ENCODE results near the gene C10orf143.

C10orf143 gene

DNA sequence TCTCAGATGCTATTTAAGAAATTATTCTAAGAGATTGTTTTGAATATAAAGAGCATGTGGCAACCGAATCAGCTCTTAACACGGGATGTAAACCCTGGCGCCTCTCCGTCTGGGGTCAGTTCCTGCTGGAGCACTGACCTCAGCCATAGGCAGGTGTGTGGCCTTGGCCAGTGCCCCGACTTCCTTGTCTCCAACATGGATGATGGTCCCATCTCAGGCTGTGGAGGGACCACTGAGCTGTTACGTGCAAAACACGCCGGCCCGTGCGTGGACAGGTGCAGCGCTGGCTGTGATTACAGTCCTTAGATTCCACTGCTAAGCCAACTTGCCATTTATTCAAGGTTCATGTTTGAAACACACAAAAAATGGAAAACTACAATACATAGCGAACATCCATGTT lies 59.9 kb downstream of the C10orf143 start:
- no peak for DNase-seq

DNA sequence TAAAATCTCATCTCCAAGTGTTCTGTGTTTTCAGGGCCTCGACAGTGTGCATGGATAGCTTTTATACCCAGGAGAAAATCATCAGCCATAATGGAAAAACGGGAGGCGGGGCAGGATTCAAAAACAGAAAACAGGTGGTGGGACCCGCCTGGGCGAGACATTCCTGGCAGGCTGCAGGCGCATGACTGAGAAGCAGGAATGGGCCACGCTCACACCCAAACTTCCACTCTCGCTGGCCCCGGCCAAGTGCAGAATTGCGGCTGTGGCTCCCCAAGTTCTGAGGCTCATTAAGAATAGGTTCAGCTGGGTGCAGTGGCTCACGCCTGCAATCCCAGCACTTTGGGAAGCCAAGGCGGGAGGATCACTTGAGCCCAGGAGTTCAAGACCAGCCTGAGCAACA lies 60.6 kb downstream of the C10orf143 start:
- no peak for DNase-seq

DNA sequence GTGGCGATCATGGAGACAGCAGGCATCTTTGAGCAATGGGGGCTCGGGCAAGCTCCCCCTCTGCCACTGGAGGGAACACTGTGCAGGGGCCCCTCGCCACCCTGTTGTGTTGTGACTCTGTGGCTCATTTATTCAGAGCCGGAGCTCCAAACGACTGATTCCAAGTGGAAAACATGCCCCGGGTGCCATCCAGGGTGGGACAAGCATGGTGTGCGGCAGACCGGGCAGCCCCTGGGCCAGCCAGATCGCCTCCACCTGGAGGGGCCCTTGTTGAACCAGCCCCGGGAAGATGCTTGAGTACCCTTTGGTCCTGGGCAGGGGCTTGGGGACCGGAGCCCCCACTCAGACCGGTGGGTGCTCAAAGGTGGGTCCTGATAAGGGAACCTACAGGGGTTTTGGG lies 61.4 kb downstream of the C10orf143 start:
- DNase-seq, result no peak

DNA sequence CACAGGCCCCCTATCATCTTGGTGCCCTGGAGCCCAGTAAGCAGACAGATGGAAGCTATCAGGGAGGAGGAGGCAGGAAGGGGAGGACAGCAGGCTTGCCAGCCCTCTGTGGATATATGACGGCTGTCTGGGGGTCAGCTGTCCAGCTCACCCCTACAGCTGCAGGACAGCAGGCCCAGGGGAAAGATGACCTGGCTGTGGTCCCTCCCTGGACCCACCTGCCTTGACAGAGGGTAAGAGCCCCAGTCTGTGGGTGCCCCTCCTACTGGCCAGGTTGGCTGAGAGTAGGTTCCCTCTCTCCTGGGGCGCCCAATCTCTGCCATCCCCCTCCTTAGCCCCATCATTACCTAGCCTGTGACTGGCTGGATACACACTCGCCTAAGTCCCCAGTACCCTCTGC lies 62.5 kb downstream of the C10orf143 start:
- no peak for DNase-seq

DNA sequence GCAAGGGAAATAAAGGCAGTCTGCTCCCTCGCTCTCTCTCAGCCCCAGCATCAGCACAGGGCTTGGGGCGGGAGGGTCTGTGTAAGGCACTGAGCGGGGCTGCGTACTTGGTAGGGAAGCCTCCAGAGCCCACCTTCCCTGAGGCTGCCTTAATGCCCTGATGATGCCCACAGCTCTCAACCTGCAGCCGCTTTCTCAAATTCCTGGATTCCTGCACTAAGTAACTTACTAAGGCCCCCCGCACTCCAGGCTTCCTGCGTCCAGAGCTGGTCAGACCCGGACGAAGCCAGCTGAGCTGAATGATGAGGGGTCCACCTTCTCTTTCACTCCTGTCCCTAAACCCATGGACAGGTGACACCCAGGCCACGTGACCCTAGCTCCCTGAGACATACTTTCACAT lies 63.3 kb downstream of the C10orf143 start:
- no peak for DNase-seq

DNA sequence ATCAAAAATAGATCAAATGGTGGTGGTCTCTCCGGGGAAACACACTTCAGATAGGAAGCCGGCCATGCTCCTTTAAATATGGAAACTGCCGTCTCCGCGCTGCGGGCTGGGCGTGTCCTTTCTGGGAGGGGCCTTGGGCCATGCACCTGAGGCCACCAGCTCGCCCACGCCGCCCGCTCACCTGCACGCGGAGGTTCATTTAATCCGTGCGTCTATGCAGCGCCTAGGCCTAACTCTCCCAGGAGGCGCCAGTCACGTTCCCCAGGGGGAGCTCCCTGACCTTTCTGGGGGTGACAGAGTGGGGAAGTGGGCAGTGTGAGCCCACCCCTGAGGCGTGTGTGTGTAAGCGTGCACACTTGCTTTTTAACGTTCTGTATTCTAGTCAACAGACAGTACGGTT lies 64.0 kb downstream of the C10orf143 start:
- DNase-seq, result no peak

DNA sequence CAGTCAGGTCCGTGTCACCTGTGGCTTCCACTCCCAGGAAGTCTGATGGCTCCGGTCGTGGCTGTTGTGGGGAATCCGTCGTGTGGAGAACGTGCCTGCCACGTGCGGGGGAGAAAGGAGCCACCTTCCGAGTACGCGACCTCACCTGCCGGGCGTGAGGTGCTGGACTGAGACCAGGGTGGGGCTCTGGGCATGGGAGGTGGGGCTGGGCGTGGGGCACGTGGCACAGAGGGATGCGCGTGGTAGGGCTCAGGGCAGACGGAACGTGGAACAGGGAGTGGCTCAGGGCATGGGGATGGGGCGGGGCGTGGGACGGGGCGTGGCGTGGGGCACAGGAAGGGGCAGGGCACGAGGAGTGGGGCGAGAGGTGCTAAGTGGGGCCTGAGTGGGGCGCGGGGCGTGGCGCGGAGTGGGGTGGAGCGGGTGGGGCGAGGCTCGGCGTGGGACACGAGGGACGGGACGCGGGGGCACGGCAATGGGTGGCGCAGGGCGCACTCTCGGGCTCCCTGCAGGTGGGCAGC lies 64.8 kb downstream of the C10orf143 start:
- no peak for DNase-seq

DNA sequence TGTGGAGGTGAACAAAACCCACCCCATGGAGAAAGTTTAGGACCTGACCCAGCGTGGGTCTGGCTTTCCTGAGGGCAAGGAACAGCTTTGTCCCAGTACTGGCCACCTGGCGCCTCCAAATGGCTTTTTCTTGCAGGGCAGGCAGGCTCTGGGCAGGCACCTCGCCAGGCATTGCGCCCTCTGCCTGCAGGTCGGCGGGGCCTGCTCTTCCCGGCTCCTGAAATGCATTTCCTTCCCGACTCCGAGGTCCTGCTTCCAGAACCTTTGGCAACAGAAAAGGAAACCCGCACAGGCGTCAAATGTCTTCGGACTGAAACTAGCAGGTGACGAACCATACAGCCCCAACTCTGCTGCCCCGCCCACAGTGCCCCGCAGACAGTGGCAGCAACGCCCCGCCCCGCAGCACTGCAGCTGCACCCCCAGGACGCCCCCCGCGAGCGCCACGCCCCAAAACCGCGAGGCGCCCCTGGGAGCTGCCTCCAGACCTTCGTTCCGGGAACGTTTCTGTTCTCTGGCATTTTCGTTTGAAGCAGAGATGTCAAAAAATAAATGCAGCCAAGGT lies 65.5 kb downstream of the C10orf143 start:
- DNase-seq, result no peak

DNA sequence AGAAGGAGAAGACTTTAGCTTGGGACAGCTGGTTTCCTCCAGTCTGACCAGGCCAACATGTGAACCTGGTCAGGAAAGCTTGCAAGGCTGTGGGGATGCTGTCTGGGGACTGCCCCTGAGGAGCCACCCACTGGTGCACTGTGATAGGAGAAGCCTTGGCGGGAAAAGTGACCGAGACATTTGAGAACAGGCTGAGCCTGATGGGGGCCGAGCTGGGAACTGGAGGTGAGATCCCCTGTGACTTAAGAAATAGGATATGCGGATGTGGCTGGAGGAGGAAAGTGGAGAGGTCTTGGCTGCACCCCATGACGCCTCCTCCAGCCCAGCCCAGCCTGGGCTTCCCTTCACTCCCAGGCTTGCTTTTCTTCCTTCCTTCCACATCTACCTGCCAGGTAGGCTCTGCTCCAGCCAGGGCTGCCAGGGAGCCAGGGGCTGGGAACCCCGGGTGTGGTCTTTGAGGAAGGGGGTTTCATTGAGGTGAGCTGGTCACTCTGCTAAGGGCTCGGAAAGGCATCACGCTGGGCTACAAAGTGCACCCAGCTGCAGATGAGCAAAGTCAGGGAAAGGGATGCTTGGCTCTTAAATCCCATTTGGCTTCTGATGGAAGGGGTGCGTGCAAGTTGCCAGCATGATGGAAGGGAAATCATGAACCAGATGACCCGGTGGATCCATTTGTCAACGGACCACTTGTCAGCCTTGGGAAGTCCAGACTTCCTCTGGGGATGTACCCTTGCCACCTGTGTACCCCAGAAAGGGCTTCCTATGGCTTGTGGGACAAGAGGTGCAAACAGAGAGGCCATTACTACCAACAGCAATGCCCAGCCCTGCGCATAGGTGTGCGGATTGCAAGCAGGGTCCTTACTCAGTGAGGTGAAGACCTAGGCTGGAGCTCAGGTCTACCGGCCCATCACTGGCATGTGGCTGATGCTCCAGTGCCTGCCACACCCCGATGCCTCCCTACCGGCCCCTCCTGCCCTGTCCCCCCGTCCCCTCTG lies 66.3 kb downstream of the C10orf143 start:
- no peak for DNase-seq

DNA sequence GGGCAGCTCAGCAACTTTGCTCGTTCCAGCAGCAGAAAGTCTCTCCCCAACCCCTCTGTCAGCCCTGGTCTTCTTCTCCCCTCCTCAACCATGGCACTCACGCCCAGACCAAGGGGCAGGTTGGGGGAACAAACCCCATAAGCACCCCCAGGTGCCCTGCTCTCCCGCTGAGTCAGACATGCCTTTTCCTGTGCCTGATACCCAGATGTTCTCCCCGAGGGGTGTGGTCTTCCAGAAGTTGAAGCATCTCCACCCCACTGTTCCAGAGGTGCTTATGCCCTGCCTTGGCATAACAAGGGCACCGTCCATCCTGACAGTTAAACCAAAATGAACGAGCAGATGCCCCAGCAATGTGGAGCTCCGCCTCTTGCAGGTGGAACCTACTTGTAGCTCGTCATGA lies 67.1 kb downstream of the C10orf143 start:
- no peak for DNase-seq

DNA sequence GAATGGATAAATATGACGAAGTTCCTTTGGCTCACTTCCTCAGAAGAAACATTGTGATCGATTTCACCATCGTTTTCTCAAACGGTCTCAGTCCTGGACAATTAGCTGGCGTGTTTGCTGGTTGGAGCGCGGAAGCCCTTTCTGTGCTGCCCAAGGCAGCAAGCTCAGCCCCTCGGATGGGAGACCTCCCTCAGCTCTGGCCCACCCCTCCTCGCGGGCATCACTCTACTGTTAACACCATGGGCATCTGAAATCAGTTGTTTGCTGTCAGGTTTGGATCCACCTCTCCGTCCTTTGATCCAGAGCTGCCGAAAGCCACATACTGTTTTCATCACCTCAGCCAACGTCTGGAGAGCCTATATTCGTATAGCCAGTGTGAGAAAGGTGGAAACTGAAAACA lies 68.2 kb downstream of the C10orf143 start:
- no peak for DNase-seq

DNA sequence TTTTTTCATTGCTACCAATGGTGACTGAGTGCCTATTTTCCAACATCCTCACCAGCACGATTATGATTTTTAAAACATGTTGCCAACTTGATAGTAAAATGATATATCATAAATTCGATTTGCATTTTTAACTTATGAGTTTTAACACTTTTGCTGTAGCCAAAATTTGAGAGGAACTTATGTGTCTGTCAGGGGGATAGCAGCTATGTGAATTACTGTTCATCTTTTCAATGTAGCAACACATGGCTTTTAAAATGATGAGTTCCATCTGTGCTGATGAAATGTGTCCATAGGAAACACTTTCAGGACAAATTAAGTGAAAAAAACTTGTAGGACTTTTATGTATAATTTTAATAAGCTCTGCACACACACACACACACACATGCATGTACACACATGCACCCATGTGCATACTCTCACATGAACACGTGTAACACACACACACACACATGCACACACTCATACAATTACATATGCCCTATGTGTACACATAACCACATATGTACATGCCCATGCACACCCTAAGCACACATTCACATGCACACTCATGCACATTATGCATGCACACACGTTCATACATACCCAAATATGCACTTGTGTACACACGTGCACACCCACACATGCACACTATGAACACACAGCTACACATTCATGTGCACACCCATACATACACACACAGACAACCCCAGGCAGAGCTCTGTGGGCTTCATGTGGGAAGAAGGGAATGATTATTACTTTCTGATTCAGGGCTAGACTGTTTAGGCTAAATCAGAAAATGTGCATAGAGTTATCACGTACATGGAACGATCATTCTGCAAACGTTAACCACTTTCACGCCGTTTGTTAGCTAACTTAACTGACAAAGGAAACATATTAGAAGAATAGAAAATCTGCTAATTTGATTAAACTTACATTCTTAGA lies 68.9 kb downstream of the C10orf143 start:
- no peak for DNase-seq

DNA sequence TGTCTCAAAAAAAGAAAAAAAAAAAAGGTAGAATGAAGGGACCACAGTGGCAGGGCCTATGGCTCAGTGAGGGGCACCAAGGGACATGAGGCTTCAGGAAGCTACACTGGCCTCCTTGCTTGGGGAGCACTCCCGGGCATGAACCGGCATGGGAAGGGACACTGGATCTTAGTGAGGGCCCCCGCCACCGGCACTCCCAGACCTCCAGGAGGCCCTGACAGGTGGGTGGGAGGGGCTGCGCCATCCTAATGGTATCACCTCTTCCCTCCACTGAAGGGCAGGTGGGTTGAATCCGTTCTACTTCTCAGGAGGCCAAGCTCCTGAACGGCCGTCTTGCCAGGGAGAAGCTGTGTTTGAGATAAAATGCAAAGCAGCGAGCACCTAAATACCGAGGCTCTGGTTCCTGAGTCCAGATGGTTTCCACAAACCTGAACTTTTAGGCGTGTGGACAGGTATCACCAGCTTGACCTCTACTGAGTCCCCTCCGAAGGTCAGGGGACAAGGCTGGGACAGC lies 69.8 kb downstream of the C10orf143 start:
- no peak for DNase-seq

DNA sequence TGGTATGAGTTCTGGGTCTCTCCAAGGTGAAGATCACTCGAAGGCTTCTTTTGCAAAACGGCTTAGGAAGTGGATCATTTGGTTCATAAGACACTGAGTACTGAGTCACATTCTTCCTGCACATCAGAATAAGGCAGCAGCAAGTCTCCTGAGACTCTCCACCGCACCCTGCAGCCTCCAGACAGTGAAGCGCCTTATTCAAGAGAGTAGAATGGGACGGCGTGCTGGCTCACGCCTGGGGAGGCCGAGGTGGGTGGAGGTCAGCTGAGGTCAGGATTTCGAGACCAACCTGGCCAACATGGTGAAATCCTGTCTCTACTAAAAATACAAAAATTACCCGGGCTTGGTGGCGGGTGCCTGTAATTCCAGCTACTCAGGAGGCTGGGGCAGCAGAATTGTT lies 70.3 kb downstream of the C10orf143 start:
- DNase-seq, result no peak

DNA sequence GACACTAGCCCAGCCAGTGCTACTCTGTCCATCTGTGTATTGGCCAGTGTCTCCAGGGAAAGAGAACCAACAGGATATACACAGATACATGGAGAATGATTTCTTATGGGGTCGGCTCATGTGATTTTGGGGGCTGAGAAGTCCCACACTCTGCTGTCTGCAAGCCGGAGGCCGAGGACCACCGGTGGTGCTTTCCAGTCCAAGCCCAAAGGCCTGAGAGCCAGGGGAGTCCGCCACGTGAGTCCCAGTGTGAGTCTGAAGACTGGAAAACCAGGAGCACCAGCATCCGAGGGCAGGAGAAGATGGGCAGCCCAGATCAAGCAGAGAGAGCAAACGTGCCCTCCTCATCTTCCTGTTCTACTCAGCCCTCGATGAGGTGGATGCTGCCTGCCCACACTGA lies 71.5 kb downstream of the C10orf143 start:
- DNase-seq, result no peak

DNA sequence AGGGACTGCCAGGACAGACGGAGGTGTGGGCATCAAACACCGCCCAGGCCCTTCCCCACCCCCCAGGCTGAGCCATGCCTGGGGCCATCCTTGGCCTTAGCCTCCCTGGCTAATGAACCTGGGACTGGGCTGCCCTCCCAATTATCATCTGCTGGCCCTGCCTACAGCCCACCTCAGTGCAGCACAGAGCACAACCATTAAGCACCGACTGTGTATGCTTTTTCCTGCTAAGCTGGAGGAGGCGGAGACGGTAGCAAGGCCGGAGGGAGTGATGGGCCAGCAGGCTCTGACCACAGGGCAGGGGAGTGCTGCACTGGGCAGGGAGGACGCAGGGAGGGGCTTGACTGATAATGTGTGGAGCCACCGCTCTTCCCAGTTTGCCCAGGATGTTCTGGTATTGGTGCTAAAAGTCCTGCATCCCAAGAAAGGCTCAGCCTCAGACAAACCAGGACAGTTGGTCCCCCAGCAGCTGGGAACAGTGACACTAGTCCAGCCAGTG lies 72.0 kb downstream of the C10orf143 start:
- no peak for DNase-seq

DNA sequence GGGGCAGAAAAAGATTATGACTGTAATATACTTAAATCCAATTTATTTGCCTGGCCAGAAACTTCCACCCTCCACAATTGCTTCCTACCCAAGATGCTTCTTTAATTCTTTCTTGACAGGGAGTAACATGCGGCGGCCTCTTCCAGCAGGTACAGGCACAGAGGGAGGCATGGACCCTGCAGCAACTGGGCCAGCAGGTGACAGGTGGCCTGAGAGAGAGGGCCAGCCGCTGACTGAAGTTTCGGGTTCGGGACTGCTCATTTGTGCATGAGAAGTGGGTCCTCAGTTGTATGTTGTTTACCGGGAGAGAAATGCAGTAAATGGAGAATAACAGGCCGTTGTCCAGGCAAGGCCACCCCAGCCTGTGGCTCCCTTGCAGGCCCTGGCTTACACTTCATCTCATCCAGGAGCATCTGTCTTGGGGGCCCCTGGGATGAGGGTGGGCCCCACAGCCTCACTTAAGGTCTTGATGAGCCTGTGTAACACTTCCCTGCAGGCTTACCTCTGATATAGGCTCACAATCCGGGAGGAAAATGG lies 72.5 kb downstream of the C10orf143 start:
- DNase-seq, result no peak

DNA sequence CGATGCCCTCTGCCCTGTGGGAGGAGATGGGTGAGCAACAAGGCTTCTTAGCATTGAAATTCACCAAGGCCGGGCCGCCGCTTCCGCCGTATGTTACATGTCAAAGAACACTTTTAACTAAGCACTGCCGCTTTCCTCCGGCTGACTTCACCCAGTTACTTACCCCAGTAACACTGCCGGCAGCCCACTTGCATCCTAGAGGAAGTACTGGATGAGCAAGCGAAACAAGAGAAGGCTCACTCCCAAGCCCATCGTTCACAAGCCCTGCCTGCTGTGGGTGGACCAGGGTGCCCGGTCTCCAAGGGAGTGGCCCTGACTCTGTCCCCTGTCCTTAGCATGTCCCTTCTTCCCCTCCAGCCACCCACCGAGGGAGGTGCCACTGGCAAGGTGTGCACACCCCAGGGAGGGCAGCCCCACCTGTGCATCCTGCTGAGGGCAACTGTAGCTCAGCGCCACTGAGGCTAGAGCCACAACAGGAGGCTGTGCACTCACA lies 73.4 kb downstream of the C10orf143 start:
- no peak for DNase-seq

DNA sequence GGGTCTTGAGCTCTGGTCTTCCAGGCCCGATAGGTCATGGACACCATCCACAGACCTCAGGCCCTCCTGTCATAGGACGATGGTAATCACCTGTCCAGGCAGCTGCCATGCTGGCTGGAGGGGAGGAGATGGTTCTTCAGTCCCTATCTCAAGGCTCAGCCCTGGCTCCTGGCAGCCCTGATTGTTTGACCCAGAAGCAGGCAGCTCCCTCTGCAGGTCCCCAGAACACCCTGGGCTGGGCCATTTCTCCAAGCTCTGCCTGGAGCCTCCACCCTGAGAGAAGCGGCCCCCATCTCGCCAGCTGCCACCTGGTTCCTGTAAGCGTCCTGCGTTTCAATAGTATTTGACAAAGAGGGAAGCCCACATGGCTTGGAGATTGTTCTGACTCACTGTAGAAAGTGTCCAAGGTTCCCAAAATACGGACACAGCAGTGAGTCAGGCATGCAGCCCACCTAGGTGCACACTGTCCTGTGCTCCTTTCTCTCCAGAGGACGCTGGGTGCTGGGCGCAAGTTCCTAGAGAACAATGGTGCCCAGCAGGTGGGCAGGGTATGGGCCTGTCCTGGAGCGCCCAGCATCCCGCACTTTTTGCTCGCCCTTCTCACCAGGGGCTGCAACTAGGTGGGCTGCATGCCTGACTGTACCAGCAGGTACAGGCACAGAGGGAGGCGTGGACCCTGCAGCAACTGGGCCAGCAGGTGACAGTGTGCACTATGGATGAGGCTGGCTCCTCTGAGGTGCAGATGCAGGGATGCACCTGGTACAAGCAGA lies 74.1 kb downstream of the C10orf143 start:
- DNase-seq, result no peak

DNA sequence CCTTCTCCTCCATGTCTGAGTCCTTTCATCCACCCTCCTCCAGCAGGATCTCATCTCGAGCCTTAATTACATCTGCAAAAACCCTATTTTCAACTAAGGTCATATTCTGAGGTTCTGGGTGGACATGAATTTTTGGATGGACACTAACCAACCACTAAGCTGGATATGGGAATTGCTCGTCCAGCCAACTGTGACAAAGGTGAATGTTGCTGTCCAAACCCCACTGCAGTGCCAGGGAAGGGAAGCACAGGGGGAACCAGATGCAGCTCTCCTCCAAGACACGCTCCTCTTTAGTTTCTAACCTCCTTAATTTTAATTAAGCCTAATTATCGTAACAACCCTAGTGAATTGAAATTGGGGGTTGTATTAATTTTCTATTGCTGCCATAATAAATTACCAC lies 81.4 kb downstream of the C10orf143 start:
- DNase-seq, result no peak

DNA sequence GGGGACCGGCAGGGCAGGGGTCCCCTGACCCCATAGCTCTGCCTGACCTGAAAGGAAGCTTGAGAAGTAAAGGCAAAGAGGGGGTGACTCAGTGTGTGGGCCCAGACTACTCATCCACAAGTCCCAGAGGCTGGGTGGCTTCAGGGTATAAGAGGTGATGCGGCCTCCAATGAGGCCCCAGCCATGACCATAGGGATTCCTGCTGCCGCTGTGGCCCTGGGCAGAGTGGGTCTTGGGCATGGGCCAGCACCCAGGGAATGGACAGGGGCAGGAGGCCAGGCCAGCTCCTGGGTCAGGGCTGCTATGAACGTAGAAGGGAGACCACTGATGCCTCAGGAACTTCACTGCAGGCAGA lies 82.2 kb downstream of the C10orf143 start:
- no peak for DNase-seq
